Activated naive CD8-positive, alpha-beta T cell treated with anti-CD3 and anti-CD28 coated beads, Interleukin-2, amount 10 ng/mL, durations not matched to agents 7 days and 5 days (primary cell): ENCODE results near the gene PRAME. TPM values are rescaled to one million over a fixed set of nuclear protein-coding genes. Genes with fewer than 3 reads are reported as not detected.

Source experiments
- ATAC-seq: fragments of 150-1000 bp; cut with Tn5 transposase; one replicate; pipeline ENCODE4 v1.10.0; 2021; ENCODE audit warnings: low read depth, moderate library complexity
- POLR2A ChIA-PET: fragments of 350-600 bp; sonication (Branson Sonifier 250); formaldehyde crosslinking; loops from one replicate; lab custom pipeline; 2021; ENCODE audit warnings: antibody characterized with exemption; lab: Charles Lee
- DNase-seq: peaks from one replicate; pipeline ENCODE4 v3.0.0; 2021
- H3K27ac Mint-ChIP-seq: one replicate; pipeline ENCODE4 v1.8.0; 2022; ENCODE audit warnings: mild to moderate bottlenecking, mixed read lengths
- H3K27me3 Mint-ChIP-seq: one replicate; pipeline ENCODE4 v1.8.0; 2022; ENCODE audit warnings: mild to moderate bottlenecking, moderate library complexity, mixed read lengths
- H3K36me3 Mint-ChIP-seq: one replicate; pipeline ENCODE4 v1.8.0; 2021; ENCODE audit warnings: mild to moderate bottlenecking, mixed read lengths
- H3K4me1 Mint-ChIP-seq: one replicate; pipeline ENCODE4 v1.8.0; 2021; ENCODE audit warnings: mixed read lengths
- H3K4me3 Mint-ChIP-seq: one replicate; pipeline ENCODE4 v1.8.0; 2022; ENCODE audit warnings: mild to moderate bottlenecking, moderate library complexity, mixed read lengths
- H3K9me3 Mint-ChIP-seq: one replicate; pipeline ENCODE4 v1.8.0; 2021; ENCODE audit warnings: mixed read lengths
- total RNA-seq, 2 experiments: library from RNA; stranded (reverse); gene quantifications; one replicate each; pipeline ENCODE4 v1.2.3, GENCODE V29; 2021

Gene PRAME
- total RNA-seq, 2 experiments from 2014 or later: not detected

- Mint-ChIP-seq H3K4me3 (no peak overlapping the region), H3K36me3 (no peaks in the 10 kb centered on the region), H3K9me3 (no peaks in the 10 kb centered on the region), H3K27ac (no peak overlapping the region), H3K4me1 (no peaks in the 10 kb centered on the region), H3K27me3 (peaks cover 10% of the 10 kb centered on the region)
- ATAC-seq (no peak), DNase-seq (no peak)
- POLR2A ChIA-PET: no interaction called here
Measured at GRCh38 chr22:22553141-22553540, 5.9 kb downstream of the PRAME start.

GRCh38 chr22:22552630-22553029 is 6.4 kb downstream of the PRAME start:
- no peaks in the 10 kb centered on the region for H3K9me3 Mint-ChIP-seq
- no peak overlapping the region for H3K4me3 Mint-ChIP-seq
- no peaks in the 10 kb centered on the region for H3K4me1 Mint-ChIP-seq
- H3K27me3 Mint-ChIP-seq: peaks cover 10% of the 10 kb centered on the region
- H3K36me3 Mint-ChIP-seq: no peaks in the 10 kb centered on the region
- no peak overlapping the region for H3K27ac Mint-ChIP-seq
- POLR2A ChIA-PET: no interaction called here
- no peak for DNase-seq
- no peak for ATAC-seq

GRCh38 chr22:22550789-22551434 is 8.2 kb downstream of the PRAME start:
- no peaks in the 10 kb centered on the region for H3K9me3 Mint-ChIP-seq
- no peak for ATAC-seq
- no peak overlapping the region for H3K4me3 Mint-ChIP-seq
- POLR2A ChIA-PET: no interaction called here
- no peaks in the 10 kb centered on the region for H3K36me3 Mint-ChIP-seq
- H3K27me3 Mint-ChIP-seq: peaks cover 13% of the 10 kb centered on the region
- H3K4me1 Mint-ChIP-seq: no peaks in the 10 kb centered on the region
- no peak overlapping the region for H3K27ac Mint-ChIP-seq
- DNase-seq: no peak

- POLR2A ChIA-PET: no interaction called here
- Mint-ChIP-seq H3K4me3 (no peak overlapping the region), H3K27ac (no peak overlapping the region), H3K4me1 (no peaks in the 10 kb centered on the region), H3K9me3 (no peaks in the 10 kb centered on the region), H3K36me3 (no peaks in the 10 kb centered on the region), H3K27me3 (peaks cover 13% of the 10 kb centered on the region)
- ATAC-seq (no peak), DNase-seq (no peak)
Measured at GRCh38 chr22:22548910-22549309, 10.2 kb downstream of the PRAME start.

- no peaks in the 10 kb centered on the region for H3K4me1 Mint-ChIP-seq
- no peaks in the 10 kb centered on the region for H3K9me3 Mint-ChIP-seq
- H3K27me3 Mint-ChIP-seq: peaks cover 16% of the 10 kb centered on the region
- H3K36me3 Mint-ChIP-seq: no peaks in the 10 kb centered on the region
- no peak overlapping the region for H3K4me3 Mint-ChIP-seq
- no peak overlapping the region for H3K27ac Mint-ChIP-seq
- ATAC-seq (no peak), DNase-seq (no peak)
- POLR2A ChIA-PET: no interaction called here
Measured at GRCh38 chr22:22548317-22548716, 10.7 kb downstream of the PRAME start.

GRCh38 chr22:22547692-22548300 is 11.3 kb downstream of the PRAME start:
- Mint-ChIP-seq H3K4me1 (no peaks in the 10 kb centered on the region), H3K36me3 (no peaks in the 10 kb centered on the region), H3K4me3 (no peak overlapping the region), H3K27ac (no peak overlapping the region), H3K9me3 (no peaks in the 10 kb centered on the region), H3K27me3 (peaks cover 19% of the 10 kb centered on the region)
- ATAC-seq (no peak), DNase-seq (no peak)
- POLR2A ChIA-PET: no interaction called here

- Mint-ChIP-seq H3K4me3 (no peak overlapping the region), H3K27me3 (peaks cover 19% of the 10 kb centered on the region), H3K9me3 (no peaks in the 10 kb centered on the region), H3K4me1 (no peaks in the 10 kb centered on the region), H3K36me3 (no peaks in the 10 kb centered on the region), H3K27ac (no peak overlapping the region)
- DNase-seq: no peak
- ATAC-seq: no peak
- POLR2A ChIA-PET: no interaction called here
Measured at GRCh38 chr22:22547226-22547625, 11.8 kb downstream of the PRAME start.

- POLR2A ChIA-PET: no interaction called here
- ATAC-seq (no peak), DNase-seq (no peak)
- H3K27me3 Mint-ChIP-seq: peaks cover 17% of the 10 kb centered on the region
- no peak overlapping the region for H3K4me3 Mint-ChIP-seq
- H3K9me3 Mint-ChIP-seq: no peaks in the 10 kb centered on the region
- H3K27ac Mint-ChIP-seq: no peak overlapping the region
- H3K36me3 Mint-ChIP-seq: no peaks in the 10 kb centered on the region
- no peaks in the 10 kb centered on the region for H3K4me1 Mint-ChIP-seq
Measured at GRCh38 chr22:22546490-22546889, 12.6 kb downstream of the PRAME start.

- Mint-ChIP-seq H3K36me3 (no peaks in the 10 kb centered on the region), H3K27ac (no peak overlapping the region), H3K4me3 (no peak overlapping the region), H3K4me1 (no peaks in the 10 kb centered on the region), H3K9me3 (no peaks in the 10 kb centered on the region), H3K27me3 (peaks cover 17% of the 10 kb centered on the region)
- DNase-seq (no peak), ATAC-seq (no peak)
- POLR2A ChIA-PET: no interaction called here
Measured at GRCh38 chr22:22545084-22545483, 14.0 kb downstream of the PRAME start.

- DNase-seq: no peak
- Mint-ChIP-seq H3K27ac (no peak overlapping the region), H3K36me3 (no peaks in the 10 kb centered on the region), H3K9me3 (no peaks in the 10 kb centered on the region), H3K27me3 (peaks cover 11% of the 10 kb centered on the region), H3K4me3 (no peak overlapping the region), H3K4me1 (no peaks in the 10 kb centered on the region)
- no peak for ATAC-seq
- POLR2A ChIA-PET: no interaction called here
Measured at GRCh38 chr22:22538226-22538989, 20.7 kb downstream of the PRAME start.

- POLR2A ChIA-PET: no interaction called here
- H3K4me1 Mint-ChIP-seq: no peaks in the 10 kb centered on the region
- no peak for ATAC-seq
- H3K36me3 Mint-ChIP-seq: no peaks in the 10 kb centered on the region
- H3K4me3 Mint-ChIP-seq: no peak overlapping the region
- no peak overlapping the region for H3K27ac Mint-ChIP-seq
- no peaks in the 10 kb centered on the region for H3K9me3 Mint-ChIP-seq
- peaks cover 7% of the 10 kb centered on the region for H3K27me3 Mint-ChIP-seq
- no peak for DNase-seq
Measured at GRCh38 chr22:22536916-22537315, 22.1 kb downstream of the PRAME start.

- H3K4me1 Mint-ChIP-seq: no peaks in the 10 kb centered on the region
- no peaks in the 10 kb centered on the region for H3K36me3 Mint-ChIP-seq
- no peaks in the 10 kb centered on the region for H3K9me3 Mint-ChIP-seq
- H3K27me3 Mint-ChIP-seq: peaks cover 7% of the 10 kb centered on the region
- ATAC-seq (no peak), DNase-seq (no peak)
- no peak overlapping the region for H3K27ac Mint-ChIP-seq
- POLR2A ChIA-PET: no interaction called here
- no peak overlapping the region for H3K4me3 Mint-ChIP-seq
Measured at GRCh38 chr22:22536515-22536914, 22.6 kb downstream of the PRAME start.

GRCh38 chr22:22535662-22536061 is 23.4 kb downstream of the PRAME start:
- POLR2A ChIA-PET: no interaction called here
- DNase-seq (no peak), ATAC-seq (no peak)
- Mint-ChIP-seq H3K27me3 (peaks cover 7% of the 10 kb centered on the region), H3K27ac (no peak overlapping the region), H3K36me3 (no peaks in the 10 kb centered on the region), H3K4me3 (no peak overlapping the region), H3K9me3 (no peaks in the 10 kb centered on the region), H3K4me1 (no peaks in the 10 kb centered on the region)
